Bronchial epithelial cell (primary cell): Measurements from ENCODE around the gene CGB1. TPM values are rescaled to one million over a fixed set of nuclear protein-coding genes. Genes with fewer than 3 reads are reported as not detected.
A peak's percentile ranks its signal among the peaks of the same experiment; 100 is the strongest.

Experiments
- DNase-seq: peaks from one replicate; pipeline ENCODE4 v3.0.0-alpha.2; 2010; ENCODE audit warnings: low read depth
- FAIRE-seq: peaks from 2 replicates; lab custom pipeline; 2011; peaks lifted over from hg19 to GRCh38; lab: Jason Lieb, UNC
- H3K27me3 ChIP-seq: 2 replicates; pipeline ENCODE4 v1.5.1; 2011; ENCODE audit warnings: low read length; ENCODE audit not compliant: control insufficient read depth, insufficient read depth
- H3K36me3 ChIP-seq: 2 replicates; pipeline ENCODE4 v1.5.1; 2011; ENCODE audit warnings: low read length; ENCODE audit not compliant: control insufficient read depth, insufficient read depth
- H3K4me3 ChIP-seq: 2 replicates; pipeline ENCODE4 v1.5.1; 2011; ENCODE audit warnings: mild to moderate bottlenecking, low read depth, low read length, control low read depth
- CTCF ChIP-seq: IDR thresholded peaks from 2 replicates; pipeline ENCODE4 v1.5.1; 2011; ENCODE audit warnings: mild to moderate bottlenecking, moderate library complexity, low read length, control low read depth, inconsistent platforms; ENCODE audit not compliant: insufficient read depth, severe bottlenecking
- total RNA-seq: library from RNA; depleted of rRNA; stranded (reverse); fragments of >200 nt; gene quantifications from 2 replicates; pipeline ENCODE4 v1.2.1, GENCODE V29; 2014

CGB1 gene
- total RNA-seq, 1 donor from 2014 or later: not detected

- H3K36me3 ChIP-seq: peaks cover 2% of the 10 kb centered on the region
- H3K27me3 ChIP-seq: no peaks in the 10 kb centered on the region
- FAIRE-seq (no peak), DNase-seq (peak; percentile 78)
- TF ChIP-seq CTCF: no peak
- H3K4me3 ChIP-seq: peak overlapping the region; percentile 67
These were observed 27.4 kb upstream of the CGB1 start for GRCh38 chr19:49064029-49064629.

DNA sequence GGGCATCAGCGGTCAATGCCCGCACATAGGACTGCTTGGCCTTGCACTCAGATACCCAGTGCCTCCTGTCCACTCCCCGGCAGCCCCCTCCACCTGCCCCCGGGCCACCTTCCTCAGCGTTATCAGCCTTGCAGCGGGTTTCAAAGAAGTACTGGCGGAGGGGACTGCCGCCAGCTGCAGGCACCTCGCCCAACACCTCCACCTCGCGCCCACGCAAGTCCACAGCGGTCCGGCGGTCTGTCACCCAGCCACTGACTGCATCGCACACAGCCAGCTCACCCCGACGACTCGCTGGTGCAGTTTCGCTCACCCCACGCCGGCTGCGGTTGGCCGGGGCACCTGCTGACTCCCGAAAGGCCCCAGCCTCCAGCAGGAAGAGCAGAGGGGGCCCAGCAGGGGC lies 24.8 kb upstream of the CGB1 start:
- FAIRE-seq (no peak), DNase-seq (no peak)
- no peak overlapping the region for H3K4me3 ChIP-seq
- no peak for TF ChIP-seq CTCF
- no peaks in the 10 kb centered on the region for H3K27me3 ChIP-seq
- peaks cover 2% of the 10 kb centered on the region for H3K36me3 ChIP-seq

DNA sequence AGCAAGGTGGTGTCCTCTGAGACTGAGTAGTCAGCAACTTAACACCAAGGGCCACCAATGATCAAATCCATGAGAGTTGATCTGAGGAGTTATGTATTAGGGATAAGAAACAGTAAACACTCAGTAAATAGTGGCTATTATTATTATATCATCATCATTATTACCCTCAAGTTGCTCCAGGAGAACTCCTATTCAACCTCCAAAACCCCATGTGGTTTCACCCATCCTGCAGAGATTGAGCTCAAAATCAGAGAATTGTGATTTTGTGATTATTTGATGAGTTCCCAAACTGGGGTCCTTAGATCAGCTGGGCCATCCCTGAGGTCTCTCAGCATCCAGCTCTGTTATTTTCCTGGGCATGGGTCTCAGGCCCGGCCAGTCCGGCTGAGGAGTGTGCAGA lies 24.3 kb upstream of the CGB1 start:
- DNase-seq: no peak
- no peak for FAIRE-seq
- Histone ChIP-seq H3K36me3 (peaks cover 2% of the 10 kb centered on the region), H3K27me3 (no peaks in the 10 kb centered on the region), H3K4me3 (no peak overlapping the region)
- no peak for TF ChIP-seq CTCF

DNA sequence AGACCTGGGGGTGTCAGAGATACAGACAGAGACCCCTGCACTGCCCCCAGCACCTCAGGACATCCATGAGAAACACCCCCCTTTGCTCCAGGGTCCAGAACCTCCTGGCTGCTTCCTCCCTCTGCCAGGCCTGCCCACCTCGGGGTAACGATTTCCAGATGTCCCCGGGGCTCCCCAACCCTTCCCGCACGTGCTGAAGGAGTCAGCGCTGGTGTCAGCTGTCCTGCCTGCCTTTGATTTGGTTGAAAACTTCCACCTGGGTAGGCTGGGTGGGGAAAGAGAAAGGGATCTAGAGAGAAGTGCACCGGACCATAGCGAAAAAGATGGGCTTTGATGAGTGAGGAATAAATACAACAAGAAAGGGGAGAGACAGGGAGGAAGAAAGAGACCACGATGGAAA lies 22.4 kb upstream of the CGB1 start:
- H3K27me3 ChIP-seq: no peaks in the 10 kb centered on the region
- H3K36me3 ChIP-seq: peaks cover 2% of the 10 kb centered on the region
- TF ChIP-seq CTCF: no peak
- FAIRE-seq: no peak
- no peak overlapping the region for H3K4me3 ChIP-seq
- no peak for DNase-seq

DNA sequence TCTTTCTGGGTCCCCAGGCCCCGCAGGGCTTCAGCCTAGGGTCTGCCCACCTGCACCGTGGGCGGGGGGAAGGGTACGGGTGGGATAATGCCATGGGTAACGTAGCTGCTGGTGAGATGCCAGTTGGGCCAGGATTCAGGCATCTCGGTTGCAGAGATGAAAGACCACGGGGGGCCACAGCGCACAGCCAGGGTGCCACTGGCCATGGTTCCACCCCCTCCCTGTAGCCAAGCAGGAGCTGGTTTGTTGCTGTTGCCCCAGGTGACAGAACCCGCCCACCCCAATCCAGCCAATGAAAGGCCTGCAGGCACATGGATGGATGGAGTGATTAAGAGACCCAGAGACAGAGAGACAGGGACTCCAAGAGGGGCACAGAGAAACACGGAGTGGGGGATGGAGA lies 21.9 kb upstream of the CGB1 start:
- H3K36me3 ChIP-seq: peaks cover 2% of the 10 kb centered on the region
- FAIRE-seq (no peak), DNase-seq (peak; percentile 54)
- no peak overlapping the region for H3K4me3 ChIP-seq
- H3K27me3 ChIP-seq: no peaks in the 10 kb centered on the region
- no peak for TF ChIP-seq CTCF
